ENCODE results near the gene ANKRD16.
"Not testable (repeated sequence)": the region's sequence is repeated elsewhere in the genome, so short reads cannot be mapped to it uniquely, and the experiment has no call there.

Gene ANKRD16

DNA sequence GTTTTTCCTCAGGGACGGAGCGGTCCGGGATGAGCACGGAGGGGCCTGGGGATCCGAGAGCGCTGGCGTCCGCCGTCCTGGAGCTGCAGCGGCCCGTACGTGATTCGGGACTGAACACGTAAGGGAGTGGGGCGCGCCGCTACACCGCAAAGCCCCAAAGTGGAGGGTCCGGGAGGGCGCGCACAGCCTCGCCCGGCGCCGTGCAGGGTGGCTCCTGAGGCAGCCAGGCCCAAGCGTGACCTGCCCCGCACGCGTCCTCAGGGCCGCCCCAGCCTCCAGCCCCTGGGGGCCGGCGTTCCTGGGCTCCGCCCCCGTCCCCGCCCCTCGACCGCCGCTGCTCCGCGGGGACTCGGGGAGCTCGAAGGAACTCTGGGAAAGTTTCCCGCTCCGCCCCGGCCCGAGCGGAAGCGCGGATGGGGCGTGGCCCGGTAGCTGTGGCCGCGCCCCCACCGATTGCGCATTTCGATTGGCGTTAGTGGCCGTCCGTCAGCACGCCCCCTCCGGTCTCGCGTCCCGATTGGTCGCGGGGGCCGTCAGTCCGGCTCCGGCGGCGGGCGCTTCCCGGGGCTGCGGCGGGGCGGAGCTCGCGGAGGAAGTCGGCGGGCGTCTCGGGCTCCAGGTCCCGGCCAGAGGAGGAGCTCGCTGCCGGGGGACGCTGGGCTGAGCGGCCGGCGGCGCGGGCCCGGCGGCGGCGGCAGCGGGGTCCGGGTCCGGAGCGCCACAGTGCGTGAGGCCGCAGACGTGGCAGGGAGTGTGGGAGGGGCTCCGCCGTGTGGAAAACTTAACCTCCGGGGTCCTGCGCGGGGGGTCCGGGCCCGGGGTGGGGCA lies at the start of gene ANKRD16, which contains the start of gene FBH1:
Gene ANKRD16, minus strand, starts transcription at position 270 of the 828 bp plus-strand sequence. CDS start 539 bp downstream, outside the sequence.
Gene FBH1, plus strand, starts transcription at position 620 of the 828 bp plus-strand sequence. Its CDS starts 103 bp downstream, at position 723.
- DNase-seq (ENCODE audit: low read depth) = peak; percentile 88

DNA sequence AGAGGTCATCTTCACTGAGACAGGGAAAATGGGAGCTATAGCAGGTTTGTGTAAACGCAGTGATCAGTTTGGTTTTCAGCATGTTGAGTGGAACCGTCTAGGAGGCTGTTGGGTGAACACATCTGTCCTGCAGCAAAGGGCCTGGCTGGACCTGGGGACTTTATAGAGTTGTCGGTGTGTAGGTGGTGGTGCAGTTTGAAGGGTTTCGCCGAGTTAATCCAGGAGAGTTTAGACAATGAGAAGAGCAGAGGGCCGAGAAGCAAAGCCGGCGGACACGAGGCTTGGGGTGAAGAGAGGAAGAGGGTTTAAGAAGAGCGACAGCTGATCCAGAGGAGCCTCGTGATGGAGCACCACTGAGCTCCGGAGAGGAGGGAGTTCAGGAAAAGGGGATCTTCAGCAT lies 48.6 kb upstream of the ANKRD16 start:
- no peak for DNase-seq (ENCODE audit: low read depth)

DNA sequence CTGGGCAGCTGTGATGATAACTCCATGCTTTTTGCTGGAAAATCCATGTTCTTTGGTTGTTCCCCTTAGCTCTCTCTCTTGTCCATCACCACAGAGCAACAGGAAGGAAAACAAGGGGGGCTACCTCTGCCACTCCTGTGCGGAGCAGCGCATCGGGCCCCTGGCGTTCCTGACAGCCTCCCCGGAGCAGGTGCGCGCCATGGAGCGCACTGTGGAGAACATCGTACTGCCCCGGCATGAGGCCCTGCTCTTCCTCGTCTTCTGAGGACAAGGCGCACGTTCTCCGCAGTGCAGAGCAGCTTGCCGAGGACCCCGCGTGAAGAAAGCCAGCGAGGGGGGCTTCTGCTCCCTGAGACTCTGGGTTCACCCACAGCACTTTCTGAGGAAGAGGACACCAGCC lies 47.3 kb upstream of the ANKRD16 start:
- DNase-seq (ENCODE audit: low read depth) = no peak

DNA sequence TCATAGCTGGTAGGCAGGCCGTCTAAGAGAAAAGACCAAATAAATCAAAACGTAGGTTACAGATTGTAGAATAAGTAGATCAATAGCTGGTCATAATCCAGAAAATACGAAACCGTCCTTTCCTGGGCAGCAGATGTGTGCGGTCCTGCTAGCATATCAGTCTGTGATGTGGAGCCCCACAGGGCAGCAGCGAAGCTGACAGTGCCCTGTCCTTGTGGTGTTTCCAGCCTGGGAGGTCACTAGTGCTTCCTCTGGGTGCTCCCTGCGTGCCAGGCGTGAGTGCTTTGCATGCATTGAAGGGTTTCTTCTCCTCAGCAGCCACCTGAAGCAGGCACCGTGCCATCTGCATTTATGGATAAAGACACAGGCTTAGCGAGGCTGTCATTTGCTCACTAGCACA lies 45.9 kb upstream of the ANKRD16 start:
- no peak for DNase-seq (ENCODE audit: low read depth)

DNA sequence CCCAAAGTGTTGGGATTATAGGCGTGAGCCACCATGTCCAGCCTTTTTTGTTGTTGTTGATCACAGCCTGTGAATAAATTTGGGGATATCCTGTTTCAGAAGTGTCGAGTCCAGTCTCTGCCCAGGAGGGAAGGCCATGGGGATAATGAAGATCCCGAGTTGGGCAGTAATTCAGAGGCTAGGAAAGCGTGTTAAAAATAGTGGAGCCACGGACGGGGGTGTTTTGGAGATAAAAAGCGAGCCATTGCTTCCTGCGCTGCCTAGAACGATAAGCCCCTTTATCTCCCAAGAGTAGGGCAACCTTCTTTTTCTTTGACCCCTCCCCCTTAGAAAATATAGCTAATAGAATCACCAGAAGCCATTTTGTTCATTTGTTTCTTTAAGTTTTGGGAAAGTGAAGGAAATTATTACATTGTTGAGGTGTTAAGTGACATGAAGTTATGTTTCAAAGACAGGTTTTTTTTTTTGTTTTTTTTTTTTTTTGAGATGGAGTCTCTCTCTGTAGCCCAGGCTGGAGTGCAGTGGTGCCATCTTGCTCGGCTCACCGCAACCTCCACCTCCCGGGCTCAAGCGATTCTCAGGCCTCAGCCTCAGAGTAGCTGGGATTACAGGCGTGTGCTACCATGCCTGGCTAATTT lies 44.3 kb upstream of the ANKRD16 start:
- no peak for DNase-seq (ENCODE audit: low read depth)

DNA sequence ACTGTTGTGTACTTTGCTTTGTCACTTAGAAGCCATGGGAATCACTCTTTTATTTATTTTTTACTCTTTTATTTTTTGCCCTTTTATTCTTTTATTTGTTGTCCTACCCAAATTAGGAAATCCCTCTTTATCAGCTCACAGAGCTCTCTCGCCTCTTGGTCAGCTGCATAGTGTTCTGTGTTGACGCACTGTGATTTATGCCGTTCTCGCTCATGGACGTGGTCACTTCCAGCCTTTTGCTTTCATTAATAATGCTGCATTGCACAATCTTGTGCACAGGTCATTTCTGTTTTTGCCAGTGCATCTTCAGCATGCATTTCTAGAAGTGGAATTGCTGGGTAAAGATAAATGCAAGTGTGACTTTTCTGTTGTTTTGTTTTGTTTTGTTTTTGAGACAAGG lies 42.7 kb upstream of the ANKRD16 start:
- DNase-seq (ENCODE audit: low read depth) = no peak

DNA sequence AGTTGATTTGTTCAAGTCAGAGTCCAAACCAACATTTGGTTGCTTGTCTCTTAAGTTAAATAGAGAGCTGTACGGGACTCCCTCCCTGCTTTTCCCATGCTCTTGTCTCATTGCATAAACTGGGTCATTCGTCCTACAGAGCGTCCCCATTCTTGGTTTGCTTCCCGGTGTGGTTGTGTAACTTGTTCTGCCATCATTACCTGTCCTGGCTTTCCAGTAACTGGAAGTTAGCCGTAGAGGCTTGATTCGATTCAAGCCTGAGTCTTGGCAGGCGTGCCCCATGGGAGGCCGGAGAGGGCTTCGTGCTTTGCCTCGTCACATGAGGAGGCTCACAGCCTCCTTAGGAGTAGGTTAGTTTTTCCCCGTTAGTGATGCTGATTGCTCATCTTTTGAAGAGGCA lies 40.6 kb upstream of the ANKRD16 start:
- DNase-seq (ENCODE audit: low read depth) = no peak

DNA sequence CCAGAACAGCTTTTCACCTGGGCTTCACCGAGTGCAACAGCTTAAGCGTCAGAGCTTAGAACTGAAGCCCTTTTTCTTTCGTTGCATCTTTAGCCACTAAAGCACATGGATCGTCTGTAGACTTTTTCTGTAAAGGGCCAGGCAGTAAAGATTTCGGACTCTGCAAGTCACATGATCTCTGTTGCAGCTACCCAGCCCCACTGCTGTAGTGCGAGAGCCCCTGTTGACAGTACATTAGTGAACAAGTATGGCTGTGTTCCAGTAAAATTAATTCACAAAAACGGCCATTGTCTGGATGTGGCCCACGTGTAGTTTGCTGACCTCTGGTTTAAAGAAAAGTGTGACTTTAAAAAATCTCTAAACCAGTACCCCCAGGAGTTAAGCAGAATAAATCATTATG lies 39.7 kb upstream of the ANKRD16 start:
- DNase-seq (ENCODE audit: low read depth) = no peak

DNA sequence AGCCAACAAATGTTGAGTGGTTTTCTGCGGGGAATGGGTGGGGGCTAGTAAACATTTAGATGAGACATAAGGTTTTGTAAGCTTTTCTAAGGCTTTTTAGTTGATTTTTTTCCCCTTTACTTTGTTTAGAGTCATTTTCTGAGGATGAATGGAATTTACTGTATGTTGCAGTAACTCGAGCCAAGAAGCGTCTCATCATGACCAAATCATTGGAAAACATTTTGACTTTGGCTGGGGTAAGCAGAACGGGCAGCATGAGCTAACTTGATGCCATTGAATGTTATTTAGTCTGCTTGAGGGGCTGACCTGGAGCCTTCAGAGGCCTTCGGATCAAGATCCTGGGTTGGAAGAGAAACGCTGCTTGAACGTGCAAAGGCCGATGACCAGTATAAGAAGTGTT lies 37.6 kb upstream of the ANKRD16 start:
- no peak for DNase-seq (ENCODE audit: low read depth)

DNA sequence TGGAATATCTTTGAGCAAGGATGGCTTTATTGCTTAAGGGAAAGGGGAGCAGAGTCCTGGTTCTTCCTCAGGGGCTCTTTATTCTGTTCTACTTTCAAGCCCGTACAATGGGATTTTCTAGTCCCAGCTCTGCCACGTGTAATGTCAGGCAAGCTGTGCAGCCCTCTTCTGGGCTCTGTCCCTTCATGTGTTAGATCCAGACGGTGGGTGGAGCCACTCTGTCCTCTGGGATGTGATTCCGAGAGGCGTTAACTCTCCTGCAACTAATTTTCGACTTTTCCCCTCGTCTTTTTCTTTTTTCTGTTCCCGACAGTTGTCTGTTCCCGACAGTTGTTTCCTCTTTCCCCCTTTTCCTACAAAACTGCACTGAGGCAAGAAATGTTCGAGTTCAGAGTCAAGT lies 35.2 kb upstream of the ANKRD16 start:
- no peak for DNase-seq (ENCODE audit: low read depth)

DNA sequence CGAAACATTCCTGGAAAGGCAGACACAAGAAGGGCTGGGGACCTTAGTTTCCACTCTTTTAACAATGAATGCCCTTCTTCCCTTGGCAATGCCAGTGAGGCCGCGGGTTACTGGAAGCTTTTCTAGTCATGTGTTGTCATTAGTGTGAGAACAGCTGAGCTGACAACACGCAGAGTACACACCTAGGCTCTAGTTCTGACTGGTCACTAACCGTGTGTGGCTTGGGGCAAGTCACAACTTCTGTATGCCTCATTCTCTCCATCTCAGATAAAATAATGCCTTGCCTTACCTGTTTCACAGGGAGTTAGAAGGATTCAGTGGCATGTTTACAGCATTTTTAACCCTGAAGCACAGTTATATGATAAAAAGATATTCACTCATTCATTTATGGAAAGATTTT lies 32.1 kb upstream of the ANKRD16 start:
- no peak for DNase-seq (ENCODE audit: low read depth)

DNA sequence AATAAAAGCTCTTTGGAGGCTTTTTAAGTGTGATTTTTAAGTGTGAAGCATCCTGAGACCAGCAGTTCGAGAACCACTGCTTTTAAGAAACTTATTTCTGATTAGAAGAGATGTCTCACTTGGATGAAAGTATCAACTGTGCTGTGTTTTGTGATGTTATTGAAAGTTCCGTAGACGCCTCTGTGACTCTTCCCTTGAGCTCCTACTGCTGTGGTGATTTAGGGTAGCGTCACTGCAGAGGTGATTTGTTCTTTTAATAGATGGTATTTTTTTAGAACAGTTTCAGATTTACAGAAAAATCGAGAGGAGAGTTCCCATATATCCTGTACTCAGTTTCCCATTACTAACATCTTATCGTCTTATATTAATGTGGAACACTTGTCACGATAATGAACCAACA lies 29.9 kb upstream of the ANKRD16 start:
- no peak for DNase-seq (ENCODE audit: low read depth)

DNA sequence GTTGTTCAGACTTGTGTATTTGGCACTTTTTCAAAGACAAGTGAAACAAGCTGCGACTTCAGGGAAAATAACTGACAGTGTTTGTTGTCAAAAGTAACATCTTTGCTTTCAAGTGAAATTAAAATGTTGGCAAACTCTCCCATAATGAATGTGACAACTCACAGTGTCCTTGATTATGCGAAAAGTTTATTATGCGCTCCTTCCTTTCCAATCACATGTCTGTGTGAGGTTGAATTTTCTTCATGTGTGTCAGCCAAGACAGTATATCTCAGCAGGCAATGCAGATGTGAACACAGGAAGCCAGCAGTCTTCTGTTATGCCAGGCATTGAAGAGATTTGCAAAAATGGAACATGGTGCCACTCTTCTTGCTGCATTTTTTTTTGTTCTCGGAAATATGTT lies 29.1 kb upstream of the ANKRD16 start:
- no peak for DNase-seq (ENCODE audit: low read depth)

DNA sequence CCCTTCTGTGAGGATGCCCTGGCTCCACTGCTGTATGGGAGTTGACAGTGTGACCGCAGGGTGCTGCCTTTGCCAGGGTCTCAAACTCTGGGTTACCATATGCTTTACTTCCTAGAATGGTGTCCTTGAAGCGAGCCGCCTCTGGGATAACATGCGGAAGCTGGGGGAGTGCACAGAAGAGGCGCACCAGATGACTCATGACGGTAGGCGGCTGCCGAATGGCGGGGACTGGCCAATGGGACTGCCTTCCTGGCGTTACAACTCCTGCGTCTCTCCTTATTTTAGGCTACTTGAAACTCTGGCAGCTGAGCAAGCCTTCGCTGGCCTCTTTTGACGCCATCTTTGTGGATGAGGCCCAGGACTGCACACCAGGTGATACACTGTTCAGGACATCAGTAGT lies 27.6 kb upstream of the ANKRD16 start:
- DNase-seq (ENCODE audit: low read depth) = no peak

DNA sequence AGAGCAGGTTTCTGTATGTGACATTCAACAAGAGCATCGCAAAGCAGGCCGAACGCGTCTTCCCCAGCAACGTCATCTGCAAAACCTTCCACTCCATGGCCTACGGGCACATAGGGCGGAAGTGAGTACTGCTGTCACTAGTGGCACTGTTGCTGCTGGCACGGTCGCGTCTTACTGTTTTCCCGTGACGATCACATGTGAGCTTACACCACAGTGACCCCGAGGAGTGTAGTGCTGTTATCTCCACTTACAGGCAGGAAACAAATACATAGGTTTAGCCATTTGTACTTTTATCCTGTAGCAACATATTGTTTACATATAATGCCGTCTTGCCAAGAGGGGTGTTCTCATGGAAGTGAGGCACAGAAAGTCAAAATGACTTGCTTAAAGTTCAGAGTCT lies 25.8 kb upstream of the ANKRD16 start:
- DNase-seq (ENCODE audit: low read depth) = no peak

DNA sequence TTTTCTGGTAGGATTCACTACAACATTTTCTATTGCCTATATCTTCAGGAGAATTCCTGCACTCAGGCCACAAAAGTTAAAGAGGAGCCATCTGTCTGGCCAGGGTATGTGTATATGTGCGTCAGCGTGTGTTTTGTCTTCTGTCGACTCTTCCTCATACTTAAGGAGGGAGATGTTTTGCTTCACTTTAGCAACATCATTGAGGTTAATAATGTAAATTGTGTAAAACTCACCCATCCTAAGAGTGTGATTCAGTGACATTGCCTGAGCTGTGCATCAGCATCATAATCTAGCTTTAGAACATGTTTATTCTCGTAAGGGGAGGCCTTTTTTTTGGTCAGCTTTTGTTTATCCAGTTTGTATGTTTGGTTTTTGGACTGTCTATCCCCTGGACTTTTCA lies 24.0 kb upstream of the ANKRD16 start:
- DNase-seq (ENCODE audit: low read depth) = no peak

DNA sequence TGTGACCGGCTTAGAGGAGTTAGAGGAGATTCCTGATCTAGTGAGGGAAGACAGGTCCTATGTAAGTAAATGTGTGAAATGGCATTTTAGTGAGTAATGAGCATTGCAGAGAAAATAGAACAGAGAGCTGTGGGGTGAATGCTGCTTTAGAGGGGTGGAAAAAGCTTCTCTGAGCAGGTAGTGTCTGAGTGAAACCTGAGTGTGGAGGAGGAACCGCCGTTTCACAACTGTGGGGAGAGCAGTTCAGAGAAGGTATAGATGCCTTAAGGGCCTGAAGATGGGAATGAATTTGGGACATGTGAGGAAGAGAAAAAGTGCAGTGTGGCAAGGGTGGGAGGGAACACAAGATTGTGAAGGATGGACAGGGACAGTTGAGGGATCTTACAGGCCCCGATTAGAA lies 22.0 kb upstream of the ANKRD16 start:
- DNase-seq (ENCODE audit: low read depth) = no peak

DNA sequence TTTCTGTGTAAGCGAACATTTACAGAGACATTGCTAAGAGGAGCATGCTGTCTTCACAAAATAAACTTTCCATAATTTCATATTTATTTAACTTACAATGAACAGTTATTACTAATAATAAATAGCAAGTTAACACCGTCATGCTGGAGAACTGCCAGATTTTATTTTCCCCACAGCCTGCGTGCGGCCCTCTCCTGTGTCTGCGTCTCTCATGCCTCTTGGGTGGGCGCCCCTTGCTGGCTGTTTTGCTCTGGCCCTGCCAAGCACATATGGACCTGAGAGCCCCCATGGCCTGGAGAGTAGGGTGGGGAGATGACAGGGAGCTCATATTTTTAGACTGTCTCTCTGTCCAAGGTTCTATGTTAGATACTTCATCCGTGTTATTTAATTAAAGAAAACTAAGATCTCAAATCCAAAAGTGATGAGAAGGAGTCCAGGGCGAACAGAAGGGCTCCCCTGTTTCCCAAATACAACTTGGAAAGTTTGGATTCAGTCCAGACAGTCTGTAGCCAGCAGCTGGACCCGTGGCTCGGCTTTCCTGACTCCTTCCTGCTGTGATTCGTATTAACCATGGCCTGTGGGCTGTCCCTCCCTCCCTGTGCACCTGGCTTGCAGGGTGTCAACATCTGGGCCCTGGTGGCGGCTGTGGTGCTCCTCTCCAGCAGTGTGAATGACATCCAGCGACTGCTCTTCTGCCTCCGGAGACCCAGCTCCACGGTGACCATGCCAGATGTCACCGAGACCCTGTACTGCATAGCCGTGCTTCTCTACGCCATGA lies 20.8 kb upstream of the ANKRD16 start:
- DNase-seq (ENCODE audit: low read depth) = no peak

DNA sequence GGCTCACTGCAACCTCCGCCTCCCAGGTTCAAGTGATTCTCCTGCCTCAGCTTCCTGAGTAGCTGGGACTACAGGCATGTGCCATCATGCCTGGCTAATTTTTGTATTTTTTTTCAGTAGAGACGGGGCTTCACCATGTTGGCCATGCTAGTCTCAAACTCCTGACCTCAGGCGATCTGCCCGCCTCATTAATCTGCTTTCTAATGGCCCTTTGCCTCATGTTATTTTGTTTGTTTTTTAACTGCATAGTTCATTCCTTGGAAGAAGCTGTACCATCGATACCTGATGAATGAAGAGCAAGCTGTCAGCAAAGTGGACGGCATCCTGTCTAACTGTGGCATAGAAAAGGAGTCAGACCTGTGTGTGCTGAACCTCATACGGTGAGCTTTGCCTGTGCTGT lies 19.0 kb upstream of the ANKRD16 start:
- not testable (repeated sequence) for DNase-seq (ENCODE audit: low read depth)

DNA sequence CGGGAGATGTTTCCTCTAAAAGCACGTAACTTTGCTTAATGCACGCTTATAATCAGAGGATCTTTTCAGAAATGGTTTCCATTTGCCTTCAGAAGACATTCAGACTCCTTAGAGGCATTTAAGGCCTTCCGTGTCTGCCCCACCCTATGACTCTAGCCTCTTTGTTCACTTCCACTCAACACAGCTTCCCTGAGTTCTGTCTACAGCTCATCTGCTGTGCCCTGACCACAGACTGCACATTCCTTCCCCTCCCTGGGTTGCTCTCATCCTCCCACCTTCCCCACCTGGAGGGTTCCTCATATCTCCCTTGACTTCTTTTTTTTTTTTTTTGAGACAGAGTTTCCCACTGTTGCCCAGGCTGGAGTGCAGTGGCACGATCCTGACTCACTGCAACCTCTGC lies 17.0 kb upstream of the ANKRD16 start:
- no peak for DNase-seq (ENCODE audit: low read depth)

DNA sequence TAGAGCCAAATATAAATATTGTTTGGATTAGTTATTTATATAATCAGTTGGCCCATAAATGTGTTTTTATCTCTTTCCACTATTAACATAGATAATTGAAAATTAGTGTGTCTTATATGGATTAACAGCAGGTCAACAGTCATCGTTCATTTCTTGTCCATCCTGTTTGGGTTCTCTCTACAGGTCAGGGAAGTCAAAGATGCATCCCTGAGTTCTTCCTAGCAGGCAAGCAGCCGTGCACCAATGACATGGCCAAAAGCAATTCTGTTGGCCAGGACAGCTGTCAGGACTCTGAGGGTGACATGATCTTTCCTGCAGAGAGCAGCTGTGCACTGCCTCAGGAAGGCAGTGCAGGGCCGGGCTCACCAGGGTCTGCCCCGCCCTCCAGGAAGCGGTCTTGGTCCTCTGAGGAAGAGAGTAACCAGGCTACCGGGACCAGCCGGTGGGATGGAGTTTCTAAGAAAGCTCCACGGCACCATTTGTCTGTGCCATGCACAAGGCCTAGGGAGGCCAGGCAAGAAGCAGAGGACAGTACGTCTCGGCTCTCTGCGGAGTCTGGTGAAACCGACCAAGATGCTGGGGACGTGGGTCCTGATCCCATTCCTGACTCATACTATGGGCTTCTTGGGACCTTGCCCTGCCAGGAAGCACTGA lies 16.3 kb upstream of the ANKRD16 start:
- DNase-seq (ENCODE audit: low read depth) = no peak

DNA sequence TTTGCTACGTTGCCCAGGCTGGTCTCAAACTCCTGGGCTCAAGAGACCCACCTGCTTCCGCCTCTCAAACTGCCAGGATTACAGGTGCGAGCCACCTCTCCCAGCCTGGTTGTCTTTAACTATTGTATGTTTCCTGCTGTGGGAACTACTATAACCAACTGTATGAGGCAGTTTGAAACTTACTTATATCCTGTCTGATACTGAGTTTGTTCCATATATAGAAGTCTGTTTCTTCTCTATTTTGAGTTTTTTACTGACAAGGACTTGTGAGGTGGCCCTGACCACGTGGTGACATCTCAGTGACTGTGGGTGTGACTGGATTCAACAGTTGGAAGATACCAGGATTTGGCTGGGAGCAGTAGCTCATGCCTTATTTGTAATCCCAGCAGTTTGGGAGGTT lies 14.5 kb upstream of the ANKRD16 start:
- no peak for DNase-seq (ENCODE audit: low read depth)

All from CMK (cell line).